ENCODE measurements around the gene PTPRT. TPM values are rescaled to one million over a fixed set of nuclear protein-coding genes. Genes with fewer than 3 reads are reported as not detected.

The PTPRT gene
- total and polyA plus RNA-seq, 12 donors, result 0.04 to 0.53 (median 0.22) TPM; not detected in 1

- intact Hi-C loops (cut with DNase I), result no loop called here
These were observed 813.6 kb downstream of the PTPRT start for GRCh38 chr20:42376131-42376530.

DNA sequence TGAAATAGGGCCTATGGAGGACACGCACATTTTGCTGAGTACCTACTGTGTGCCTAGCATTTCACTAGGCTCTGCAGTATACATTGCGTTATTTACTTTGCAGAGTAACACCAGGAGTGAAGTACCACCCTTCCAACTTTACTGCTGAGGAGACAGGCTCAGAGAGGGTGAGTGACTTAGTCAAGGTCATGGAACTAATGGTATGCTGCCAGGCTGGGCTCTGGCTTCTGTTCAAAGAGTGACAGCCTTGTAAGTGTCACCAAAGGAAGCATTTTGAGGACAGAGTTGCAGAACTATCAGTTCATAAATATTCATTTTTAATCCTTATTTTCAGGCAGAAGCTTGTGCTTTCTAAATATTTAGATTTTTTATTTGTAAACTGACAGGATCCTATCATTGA lies 816.7 kb downstream of the PTPRT start:
- H3K4me1 ChIP-seq, result no peaks in the 10 kb centered on the region
- 36 to 75% methylated on average over 2 of the region's 2 CpGs for WGBS, 2 donors
- H3K27me3 ChIP-seq, result peaks cover 0 to 5% (median 0%) of the 10 kb centered on the region in 7 donors
- ATAC-seq (peak in 1 of 8 donors; percentile 45), DNase-seq (peak in 1 of 2 donors; percentile 16)
- H3K27ac ChIP-seq, result no peak overlapping the region
- H3K4me3 ChIP-seq, result no peak overlapping the region
- no peaks in the 10 kb centered on the region for H3K36me3 ChIP-seq
- TF ChIP-seq, protein P1, sequence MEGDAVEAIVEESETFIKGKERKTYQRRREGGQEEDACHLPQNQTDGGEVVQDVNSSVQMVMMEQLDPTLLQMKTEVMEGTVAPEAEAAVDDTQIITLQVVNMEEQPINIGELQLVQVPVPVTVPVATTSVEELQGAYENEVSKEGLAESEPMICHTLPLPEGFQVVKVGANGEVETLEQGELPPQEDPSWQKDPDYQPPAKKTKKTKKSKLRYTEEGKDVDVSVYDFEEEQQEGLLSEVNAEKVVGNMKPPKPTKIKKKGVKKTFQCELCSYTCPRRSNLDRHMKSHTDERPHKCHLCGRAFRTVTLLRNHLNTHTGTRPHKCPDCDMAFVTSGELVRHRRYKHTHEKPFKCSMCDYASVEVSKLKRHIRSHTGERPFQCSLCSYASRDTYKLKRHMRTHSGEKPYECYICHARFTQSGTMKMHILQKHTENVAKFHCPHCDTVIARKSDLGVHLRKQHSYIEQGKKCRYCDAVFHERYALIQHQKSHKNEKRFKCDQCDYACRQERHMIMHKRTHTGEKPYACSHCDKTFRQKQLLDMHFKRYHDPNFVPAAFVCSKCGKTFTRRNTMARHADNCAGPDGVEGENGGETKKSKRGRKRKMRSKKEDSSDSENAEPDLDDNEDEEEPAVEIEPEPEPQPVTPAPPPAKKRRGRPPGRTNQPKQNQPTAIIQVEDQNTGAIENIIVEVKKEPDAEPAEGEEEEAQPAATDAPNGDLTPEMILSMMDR (IDR thresholded peaks at IDR 0.05), result no peak
- H3K9me3 ChIP-seq, result no peaks in the 10 kb centered on the region
- intact Hi-C loops (cut with DNase I), result no loop called here

More at GRCh38 chr20:42376131-42376530, 813.6 kb downstream of the PTPRT start:
- WGBS, 2 donors, result 87% methylated on average over 6 of the region's 6 CpGs
- TF ChIP-seq, protein P1 (IDR thresholded peaks at IDR 0.05), result no peak
- Histone ChIP-seq H3K36me3 (no peaks in the 10 kb centered on the region), H3K27ac (no peak overlapping the region), H3K4me1 (no peaks in the 10 kb centered on the region), H3K9me3 (peaks cover 0 to 5% (median 0%) of the 10 kb centered on the region in 11 donors), H3K27me3 (peaks cover 0 to 2% (median 0%) of the 10 kb centered on the region in 7 donors), H3K4me3 (no peak overlapping the region)
- DNase-seq (no peak), ATAC-seq (no peak)

DNA sequence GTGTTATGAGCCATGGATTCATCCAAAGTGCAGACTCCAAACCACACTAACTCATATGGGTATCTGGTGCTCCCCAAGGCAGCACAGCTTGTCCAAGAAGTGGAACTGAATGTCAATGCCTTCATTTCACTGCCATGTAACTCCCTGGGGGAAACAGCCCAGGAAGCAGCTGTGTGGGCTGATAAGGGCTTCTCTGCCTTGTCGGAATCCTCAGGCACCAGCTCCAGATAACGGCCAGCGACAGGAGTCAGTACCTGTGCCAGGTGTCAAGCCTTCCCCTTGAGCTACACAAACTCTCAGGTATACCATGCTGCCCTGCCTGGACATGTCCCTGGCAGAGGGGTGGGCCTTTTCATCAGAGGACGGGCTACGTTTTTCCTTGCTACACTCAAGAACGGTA lies 819.6 kb downstream of the PTPRT start:
- WGBS, 2 donors, result 40 to 47% methylated on average over 6 of the region's 6 CpGs
- Histone ChIP-seq H3K9me3 (no peaks in the 10 kb centered on the region), H3K27me3 (peaks cover 0 to 3% (median 0%) of the 10 kb centered on the region in 7 donors), H3K4me3 (no peak overlapping the region), H3K27ac (no peak overlapping the region), H3K36me3 (no peaks in the 10 kb centered on the region), H3K4me1 (no peaks in the 10 kb centered on the region)
- intact Hi-C loops (cut with DNase I), result no loop called here
- TF ChIP-seq, protein P1 (IDR thresholded peaks at IDR 0.05), result no peak
- no peak for DNase-seq
- ATAC-seq, result no peak

DNA sequence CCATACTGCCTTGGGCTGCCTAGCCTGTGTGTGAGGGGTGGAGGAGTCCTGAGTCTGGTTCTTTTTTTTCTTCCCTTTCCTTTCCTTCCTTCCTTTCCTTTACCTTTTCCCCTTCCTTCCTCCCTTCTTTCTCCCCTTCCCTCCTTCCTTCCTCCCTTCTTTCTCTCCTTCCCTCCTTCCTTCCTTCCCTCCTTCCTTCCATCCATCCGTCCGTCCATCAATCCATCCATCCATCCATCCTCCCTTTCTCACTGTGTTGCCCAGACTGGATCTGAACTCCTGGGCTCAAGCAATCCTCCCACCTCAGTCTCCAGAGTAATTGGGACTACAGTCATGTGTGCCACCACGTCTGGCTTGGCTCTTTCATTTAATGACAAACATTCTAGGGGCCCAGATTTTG lies 820.8 kb downstream of the PTPRT start:
- no peak overlapping the region for H3K27ac ChIP-seq
- H3K36me3 ChIP-seq, result no peaks in the 10 kb centered on the region
- no peaks in the 10 kb centered on the region for H3K9me3 ChIP-seq
- peaks cover 0 to 3% (median 0%) of the 10 kb centered on the region in 7 donors for H3K27me3 ChIP-seq
- no peak overlapping the region for H3K4me3 ChIP-seq
- TF ChIP-seq, protein P1 (IDR thresholded peaks at IDR 0.05), result no peak
- DNase-seq (no peak), ATAC-seq (no peak)
- intact Hi-C loops (cut with DNase I), result no loop called here
- WGBS, 2 donors, result 63 to 74% methylated on average over 3 of the region's 3 CpGs
- H3K4me1 ChIP-seq, result no peaks in the 10 kb centered on the region

All from heart right ventricle (tissue), 16 donors.